ENCODE results near the gene BLNK. TPM values are rescaled to one million over a fixed set of nuclear protein-coding genes. Genes with fewer than 3 reads are reported as not detected.

The BLNK gene
- total and polyA plus RNA-seq, 2 of the 13 experiments (the other 11 are each of a cell fraction or from before 2014, with no cell fraction given) = not detected

DNA sequence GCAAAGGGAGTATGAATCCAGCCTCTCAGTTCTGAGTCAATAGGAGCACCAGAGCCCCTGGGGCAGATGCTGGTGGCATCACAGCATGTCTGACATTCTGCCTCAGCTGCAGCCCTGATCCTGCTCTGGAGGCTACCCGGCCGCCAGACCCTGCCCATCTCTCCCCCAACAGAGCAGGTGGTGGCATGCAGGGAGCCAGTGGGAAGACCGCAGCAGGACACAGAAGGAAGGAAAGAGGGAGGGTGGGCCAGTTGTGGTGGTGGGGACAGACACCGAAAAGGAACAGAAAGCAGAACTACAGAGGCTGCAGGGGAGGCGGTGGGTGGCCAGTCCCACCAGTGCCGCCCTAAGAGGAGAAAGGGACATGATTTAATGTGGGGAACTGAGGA lies 35.3 kb downstream of the BLNK start:
- ATAC-seq (no peak; the same call in 2 of the 3 replicates), DNase-seq (ENCODE audit: low spot score) (no peak), FAIRE-seq (no peak)
- no peak overlapping the region for H3K4me3 ChIP-seq (replicated peaks in 1 of 3; ENCODE audit: insufficient read depth in 1 of 3, low read depth in 2 of 3, low read length in 3 of 3)
- H2AFZ ChIP-seq (ENCODE audit: low read length) = no peak overlapping the region
- no peak overlapping the region for H3K4me2 ChIP-seq (ENCODE audit: low read depth, low read length)
- POLR2A ChIA-PET = no interaction called here
- H3K9ac ChIP-seq (ENCODE audit: insufficient read depth, low read depth, low read length) = no peak overlapping the region
- no peak overlapping the region for H3K27ac ChIP-seq (ENCODE audit: extremely low read length, insufficient read depth, low read length)
- no peaks in the 10 kb centered on the region for H3K36me3 ChIP-seq (replicated peaks in 1 of 2; ENCODE audit: control insufficient read depth in 1 of 2, insufficient read depth in 2 of 2, low read length in 2 of 2)
- CTCF ChIA-PET (ENCODE audit: low intra/inter-chr PET ratio, low total read pairs) = no interaction called here
- no peaks in the 10 kb centered on the region for H3K27me3 ChIP-seq (ENCODE audit: control insufficient read depth in 1 of 2, insufficient read depth in 2 of 2, low read length in 2 of 2)
- 0 out of 2 replicates have a peak, but pooled peaks cover 9% of the 10 kb centered on the region for H3K4me1 ChIP-seq (ENCODE audit: insufficient read depth, low read length)
- H4K20me1 ChIP-seq (ENCODE audit: insufficient read depth, low read length) = no peaks in the 10 kb centered on the region
- WGBS (ENCODE audit: low lambda C conversion rate) = 71% methylated on average over 6 of the region's 6 CpGs
- in situ Hi-C loops (cut with HindIII; ENCODE audit: extremely low pct_ligation_motif_present, low pct_unique_long_range_greater_than_20kb) = no loop called here
- TF ChIP-seq, protein P1, sequence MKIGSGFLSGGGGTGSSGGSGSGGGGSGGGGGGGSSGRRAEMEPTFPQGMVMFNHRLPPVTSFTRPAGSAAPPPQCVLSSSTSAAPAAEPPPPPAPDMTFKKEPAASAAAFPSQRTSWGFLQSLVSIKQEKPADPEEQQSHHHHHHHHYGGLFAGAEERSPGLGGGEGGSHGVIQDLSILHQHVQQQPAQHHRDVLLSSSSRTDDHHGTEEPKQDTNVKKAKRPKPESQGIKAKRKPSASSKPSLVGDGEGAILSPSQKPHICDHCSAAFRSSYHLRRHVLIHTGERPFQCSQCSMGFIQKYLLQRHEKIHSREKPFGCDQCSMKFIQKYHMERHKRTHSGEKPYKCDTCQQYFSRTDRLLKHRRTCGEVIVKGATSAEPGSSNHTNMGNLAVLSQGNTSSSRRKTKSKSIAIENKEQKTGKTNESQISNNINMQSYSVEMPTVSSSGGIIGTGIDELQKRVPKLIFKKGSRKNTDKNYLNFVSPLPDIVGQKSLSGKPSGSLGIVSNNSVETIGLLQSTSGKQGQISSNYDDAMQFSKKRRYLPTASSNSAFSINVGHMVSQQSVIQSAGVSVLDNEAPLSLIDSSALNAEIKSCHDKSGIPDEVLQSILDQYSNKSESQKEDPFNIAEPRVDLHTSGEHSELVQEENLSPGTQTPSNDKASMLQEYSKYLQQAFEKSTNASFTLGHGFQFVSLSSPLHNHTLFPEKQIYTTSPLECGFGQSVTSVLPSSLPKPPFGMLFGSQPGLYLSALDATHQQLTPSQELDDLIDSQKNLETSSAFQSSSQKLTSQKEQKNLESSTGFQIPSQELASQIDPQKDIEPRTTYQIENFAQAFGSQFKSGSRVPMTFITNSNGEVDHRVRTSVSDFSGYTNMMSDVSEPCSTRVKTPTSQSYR (CRISPR knock-in tag; IDR thresholded peaks at IDR 0.05; ENCODE audit: borderline replicate concordance) = no peak
- TF ChIP-seq, protein P2, sequence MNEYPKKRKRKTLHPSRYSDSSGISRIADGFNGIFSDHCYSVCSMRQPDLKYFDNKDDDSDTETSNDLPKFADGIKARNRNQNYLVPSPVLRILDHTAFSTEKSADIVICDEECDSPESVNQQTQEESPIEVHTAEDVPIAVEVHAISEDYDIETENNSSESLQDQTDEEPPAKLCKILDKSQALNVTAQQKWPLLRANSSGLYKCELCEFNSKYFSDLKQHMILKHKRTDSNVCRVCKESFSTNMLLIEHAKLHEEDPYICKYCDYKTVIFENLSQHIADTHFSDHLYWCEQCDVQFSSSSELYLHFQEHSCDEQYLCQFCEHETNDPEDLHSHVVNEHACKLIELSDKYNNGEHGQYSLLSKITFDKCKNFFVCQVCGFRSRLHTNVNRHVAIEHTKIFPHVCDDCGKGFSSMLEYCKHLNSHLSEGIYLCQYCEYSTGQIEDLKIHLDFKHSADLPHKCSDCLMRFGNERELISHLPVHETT (CRISPR knock-in tag; conservative IDR thresholded peaks at IDR 0.05) = no peak
- TF ChIP-seq POLR2G (IDR thresholded peaks at IDR 0.05; ENCODE audit: low read depth, low read length) (no peak), ZNF354B (CRISPR knock-in tag; IDR thresholded peaks at IDR 0.05) (no peak), ZNF205 (CRISPR knock-in tag; IDR thresholded peaks at IDR 0.05) (no peak), HNRNPL (IDR thresholded peaks at IDR 0.05; ENCODE audit: low read depth, low read length) (no peak), MED8 (CRISPR knock-in tag; IDR thresholded peaks at IDR 0.05; ENCODE audit: insufficient replicate concordance) (no peak), ETV5 (CRISPR knock-in tag; IDR thresholded peaks at IDR 0.05; ENCODE audit: borderline replicate concordance) (no peak), ZSCAN12 (CRISPR knock-in tag; IDR thresholded peaks at IDR 0.05) (no peak), MBD4 (IDR thresholded peaks at IDR 0.05; ENCODE audit: borderline replicate concordance, low read length) (no peak), RORA (CRISPR knock-in tag; IDR thresholded peaks at IDR 0.05) (no peak), ZNF577 (CRISPR knock-in tag; IDR thresholded peaks at IDR 0.05; ENCODE audit: borderline replicate concordance, low read depth) (no peak), ZSCAN22 (CRISPR knock-in tag; IDR thresholded peaks at IDR 0.05) (no peak), ZNF564 (CRISPR knock-in tag; IDR thresholded peaks at IDR 0.05) (no peak), ZNF589 (CRISPR knock-in tag; conservative IDR thresholded peaks at IDR 0.05) (no peak)
- TF ChIP-seq, protein P3, sequence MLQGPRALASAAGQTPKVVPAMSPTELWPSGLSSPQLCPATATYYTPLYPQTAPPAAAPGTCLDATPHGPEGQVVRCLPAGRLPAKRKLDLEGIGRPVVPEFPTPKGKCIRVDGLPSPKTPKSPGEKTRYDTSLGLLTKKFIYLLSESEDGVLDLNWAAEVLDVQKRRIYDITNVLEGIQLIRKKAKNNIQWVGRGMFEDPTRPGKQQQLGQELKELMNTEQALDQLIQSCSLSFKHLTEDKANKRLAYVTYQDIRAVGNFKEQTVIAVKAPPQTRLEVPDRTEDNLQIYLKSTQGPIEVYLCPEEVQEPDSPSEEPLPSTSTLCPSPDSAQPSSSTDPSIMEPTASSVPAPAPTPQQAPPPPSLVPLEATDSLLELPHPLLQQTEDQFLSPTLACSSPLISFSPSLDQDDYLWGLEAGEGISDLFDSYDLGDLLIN (CRISPR knock-in tag; IDR thresholded peaks at IDR 0.05; ENCODE audit: borderline replicate concordance) = no peak
- intact Hi-C loops (cut with micrococcal nuclease; ENCODE audit: unreplicated experiment) = no loop called here
- H3K79me2 ChIP-seq (ENCODE audit: insufficient read depth, low read length) = no peaks in the 10 kb centered on the region
- H3K9me3 ChIP-seq (ENCODE audit: low read length) = no peaks in the 10 kb centered on the region
- BruUV-seq (replicated peaks) = no TSS peak
